ENCODE data around the gene GPR152.

GPR152 gene, protein sequence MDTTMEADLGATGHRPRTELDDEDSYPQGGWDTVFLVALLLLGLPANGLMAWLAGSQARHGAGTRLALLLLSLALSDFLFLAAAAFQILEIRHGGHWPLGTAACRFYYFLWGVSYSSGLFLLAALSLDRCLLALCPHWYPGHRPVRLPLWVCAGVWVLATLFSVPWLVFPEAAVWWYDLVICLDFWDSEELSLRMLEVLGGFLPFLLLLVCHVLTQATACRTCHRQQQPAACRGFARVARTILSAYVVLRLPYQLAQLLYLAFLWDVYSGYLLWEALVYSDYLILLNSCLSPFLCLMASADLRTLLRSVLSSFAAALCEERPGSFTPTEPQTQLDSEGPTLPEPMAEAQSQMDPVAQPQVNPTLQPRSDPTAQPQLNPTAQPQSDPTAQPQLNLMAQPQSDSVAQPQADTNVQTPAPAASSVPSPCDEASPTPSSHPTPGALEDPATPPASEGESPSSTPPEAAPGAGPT

GRCh38 chr11:67452141-67452952, at the start of gene GPR152:
TSS of gene GPR152 (minus strand) at chr11:67452729. CDS start at chr11:67452724, 5 bp downstream.
- DNase-seq (ENCODE audit: low read depth in 1 of 2, low spot score in 1 of 2) = no peak

- DNase-seq (ENCODE audit: low read depth in 1 of 2, low spot score in 1 of 2) = no peak
Measured at GRCh38 chr11:67501854-67502253, 49.3 kb upstream of the GPR152 start.

DNA sequence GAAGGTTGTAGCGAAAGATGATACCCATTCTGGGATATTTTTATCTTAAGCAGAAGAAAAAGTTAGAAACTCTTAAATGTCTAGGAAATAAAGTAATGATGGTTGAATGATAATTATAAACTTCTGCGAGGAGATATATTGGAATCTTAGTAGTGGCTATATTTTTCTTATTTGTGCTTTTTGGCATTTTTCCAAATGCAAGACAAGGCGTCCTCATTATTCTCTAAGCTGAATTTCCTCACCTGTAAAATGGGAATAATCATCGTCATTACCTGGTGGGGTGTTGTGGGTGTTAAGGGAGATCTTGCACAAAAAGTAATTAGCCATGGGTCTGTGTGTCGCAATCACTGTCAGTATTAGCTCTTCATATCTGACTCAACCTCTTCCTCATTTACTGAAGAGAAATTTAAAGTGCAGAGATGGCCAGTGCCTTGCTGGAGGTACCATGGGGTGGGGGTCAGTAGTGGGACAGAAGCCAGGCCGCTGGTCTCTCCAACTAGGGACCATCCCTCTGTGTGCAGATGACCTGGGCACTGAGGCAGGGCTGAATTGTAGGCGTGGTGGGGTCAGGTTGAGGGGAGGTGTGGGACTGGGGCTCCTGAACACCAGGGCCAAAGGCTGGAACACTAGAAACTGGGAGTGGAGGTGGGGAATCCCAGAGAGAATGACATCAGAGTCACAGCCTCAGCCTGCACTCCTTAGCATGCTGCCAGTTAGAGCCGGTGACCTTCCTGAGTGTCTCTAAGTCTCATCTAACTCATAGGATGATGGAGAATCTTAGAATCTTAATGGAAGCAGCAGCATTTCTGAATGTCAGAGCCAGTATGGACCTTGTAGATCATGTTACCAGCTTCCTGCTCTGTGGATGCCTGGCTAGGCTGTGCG, 48.5 kb upstream of the GPR152 start:
- DNase-seq (ENCODE audit: low read depth in 1 of 2, low spot score in 1 of 2) = no peak

DNA sequence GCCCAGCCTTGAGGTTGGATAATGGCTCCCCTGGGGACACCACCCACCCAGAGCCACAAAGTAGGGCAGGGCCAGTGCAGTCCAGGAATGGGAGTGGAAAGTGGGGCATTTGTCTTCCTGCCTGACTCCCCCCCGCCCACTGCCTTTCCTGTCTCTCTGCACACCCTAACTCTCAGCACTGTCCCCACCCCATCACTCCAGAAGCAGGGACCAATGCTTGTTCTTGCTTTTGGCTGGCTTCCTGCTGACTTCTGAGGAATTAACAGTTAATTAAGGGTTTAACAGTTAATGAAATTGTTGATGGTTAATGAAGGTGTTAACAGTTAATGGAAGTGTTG, 47.9 kb upstream of the GPR152 start:
- no peak for DNase-seq (ENCODE audit: low read depth in 1 of 2, low spot score in 1 of 2)

DNA sequence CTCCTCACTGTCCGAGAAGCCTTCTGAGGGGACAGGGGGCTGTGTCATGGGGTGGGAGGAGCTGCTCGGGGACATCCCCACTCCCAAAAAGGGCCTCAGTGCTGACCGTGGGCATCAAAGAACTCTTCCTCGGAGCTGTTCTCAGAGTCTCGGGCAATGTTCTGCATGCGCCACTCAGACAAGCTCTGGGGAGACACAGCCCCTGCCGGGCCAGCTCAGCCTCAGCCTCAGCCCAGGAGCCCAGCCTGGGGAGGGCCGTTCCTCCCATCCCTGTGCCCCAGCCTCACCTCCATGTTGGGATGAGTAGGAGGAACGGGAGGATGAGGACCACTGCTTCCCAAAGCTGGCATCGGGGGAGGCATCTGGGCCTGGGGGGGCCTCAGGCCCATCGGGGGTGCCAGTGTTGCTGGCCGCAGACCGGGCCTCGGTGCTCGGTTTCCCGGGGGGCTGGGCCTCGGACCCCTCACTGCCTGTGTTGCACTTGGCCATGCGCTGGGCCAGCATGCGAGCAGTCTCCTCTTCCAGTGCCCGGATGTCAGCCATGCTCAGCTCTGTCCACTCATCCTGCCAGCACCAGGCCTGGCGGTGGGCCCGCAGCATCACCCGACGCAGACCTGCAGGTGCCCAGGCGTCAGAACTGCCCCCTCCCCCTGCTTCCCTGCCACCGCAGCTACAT, 47.4 kb upstream of the GPR152 start:
- no peak for DNase-seq (ENCODE audit: low read depth in 1 of 2, low spot score in 1 of 2)

DNA sequence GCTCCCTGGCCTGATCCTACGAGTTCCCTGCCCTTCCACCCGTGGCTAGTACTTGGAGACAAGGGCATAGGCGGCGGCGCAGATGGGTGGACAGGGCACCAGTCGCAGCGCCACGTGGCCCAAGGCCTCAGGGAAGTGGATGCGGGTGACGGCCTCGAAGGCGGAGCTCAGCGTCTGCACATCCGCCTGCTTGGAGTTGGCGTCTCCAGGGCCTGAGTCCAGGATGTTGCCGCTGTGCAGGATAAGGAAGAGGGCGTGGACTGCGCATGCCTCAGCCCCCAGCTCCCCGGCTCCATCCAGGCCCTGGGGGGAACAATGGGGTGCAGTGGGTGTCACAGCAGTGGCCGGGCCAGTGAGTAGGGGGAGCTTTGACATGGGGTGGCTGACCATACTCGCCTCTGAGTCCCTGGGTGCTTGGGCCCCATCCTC, 46.0 kb upstream of the GPR152 start:
- no peak for DNase-seq (ENCODE audit: low read depth in 1 of 2, low spot score in 1 of 2)

- DNase-seq (ENCODE audit: low read depth in 1 of 2, low spot score in 1 of 2) = no peak
Measured at GRCh38 chr11:67497656-67498291, 45.2 kb upstream of the GPR152 start.

- DNase-seq (ENCODE audit: low read depth in 1 of 2, low spot score in 1 of 2) = no peak
Measured at GRCh38 chr11:67496113-67496512, 43.6 kb upstream of the GPR152 start.

DNA sequence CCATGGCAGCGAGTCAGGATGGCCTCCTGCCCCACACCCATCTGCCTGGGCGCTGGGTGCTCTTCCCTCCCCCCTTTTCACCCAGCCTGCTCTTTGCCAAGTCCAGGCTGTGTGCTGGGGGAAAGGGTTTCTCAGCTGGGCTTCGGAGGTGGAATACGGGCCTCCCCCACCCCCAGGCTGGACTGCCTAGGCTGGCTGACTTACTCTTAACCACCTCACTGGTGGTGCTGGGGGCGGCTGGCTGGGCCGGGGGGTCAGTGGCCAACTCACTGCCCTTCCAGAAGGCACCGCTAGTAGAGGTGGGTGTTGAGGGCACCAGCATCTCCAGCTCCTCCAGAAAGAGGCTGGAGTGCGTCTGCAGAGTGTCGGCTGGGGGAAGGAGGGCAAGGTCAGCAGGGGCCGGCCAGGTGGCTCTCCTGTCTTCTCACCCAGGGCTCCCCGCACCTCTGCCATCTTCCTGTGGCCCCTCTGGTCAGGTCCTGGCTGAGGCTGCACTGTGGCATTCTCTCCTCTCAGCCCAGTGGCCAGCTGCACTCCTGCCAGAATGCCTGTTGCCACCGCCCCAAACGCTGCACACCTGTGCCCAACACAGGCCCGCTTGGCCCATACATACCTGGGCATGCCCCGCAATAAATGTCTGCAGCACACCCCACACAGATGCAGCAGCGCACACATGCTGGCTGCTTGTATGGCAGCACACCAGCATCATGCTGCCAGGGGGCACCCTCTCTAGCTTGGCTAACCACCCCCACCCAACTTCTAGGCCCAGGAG, 42.9 kb upstream of the GPR152 start:
- no peak for DNase-seq (ENCODE audit: low read depth in 1 of 2, low spot score in 1 of 2)

- no peak for DNase-seq (ENCODE audit: low read depth in 1 of 2, low spot score in 1 of 2)
Measured at GRCh38 chr11:67494371-67495233, 42.1 kb upstream of the GPR152 start.

- no peak for DNase-seq (ENCODE audit: low read depth in 1 of 2, low spot score in 1 of 2)
Measured at GRCh38 chr11:67493548-67494370, 41.2 kb upstream of the GPR152 start.

DNA sequence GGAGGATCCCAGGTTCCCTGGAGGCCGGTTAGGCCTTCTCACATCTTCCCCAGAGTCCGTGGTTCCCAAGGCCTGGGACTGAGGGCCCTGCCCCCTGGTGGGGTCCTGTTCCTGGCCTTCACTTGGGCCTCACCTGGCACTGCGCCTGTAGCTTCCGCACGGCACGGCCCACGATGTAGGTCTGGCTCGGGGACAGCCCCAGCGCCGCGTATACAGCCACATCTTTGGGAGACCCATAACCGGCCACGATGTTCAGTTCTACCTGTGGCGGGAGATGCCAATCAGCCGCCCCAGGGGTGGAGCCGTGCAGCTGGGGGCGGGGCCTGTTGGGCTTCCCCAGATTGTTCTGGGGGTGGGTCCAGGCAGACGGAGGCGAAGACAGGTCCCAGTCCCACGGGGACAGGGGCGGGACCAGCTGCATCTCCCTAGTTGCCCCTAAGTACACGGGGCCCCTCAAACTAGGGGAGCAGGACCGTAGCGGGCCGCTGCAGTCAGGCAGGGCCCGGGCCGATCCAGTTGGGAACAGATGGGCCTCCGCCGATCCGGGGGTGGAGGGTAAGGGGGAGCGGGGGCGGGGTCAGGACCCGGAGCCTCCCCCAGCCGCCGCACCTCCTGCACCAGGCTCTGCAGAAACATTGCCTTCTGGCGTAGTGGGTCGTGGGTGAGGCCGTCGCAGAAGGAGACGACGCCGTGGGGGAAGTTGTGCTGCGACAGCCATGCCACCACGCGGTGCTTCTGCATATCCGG, 40.4 kb upstream of the GPR152 start:
- no peak for DNase-seq (ENCODE audit: low read depth in 1 of 2, low spot score in 1 of 2)

DNA sequence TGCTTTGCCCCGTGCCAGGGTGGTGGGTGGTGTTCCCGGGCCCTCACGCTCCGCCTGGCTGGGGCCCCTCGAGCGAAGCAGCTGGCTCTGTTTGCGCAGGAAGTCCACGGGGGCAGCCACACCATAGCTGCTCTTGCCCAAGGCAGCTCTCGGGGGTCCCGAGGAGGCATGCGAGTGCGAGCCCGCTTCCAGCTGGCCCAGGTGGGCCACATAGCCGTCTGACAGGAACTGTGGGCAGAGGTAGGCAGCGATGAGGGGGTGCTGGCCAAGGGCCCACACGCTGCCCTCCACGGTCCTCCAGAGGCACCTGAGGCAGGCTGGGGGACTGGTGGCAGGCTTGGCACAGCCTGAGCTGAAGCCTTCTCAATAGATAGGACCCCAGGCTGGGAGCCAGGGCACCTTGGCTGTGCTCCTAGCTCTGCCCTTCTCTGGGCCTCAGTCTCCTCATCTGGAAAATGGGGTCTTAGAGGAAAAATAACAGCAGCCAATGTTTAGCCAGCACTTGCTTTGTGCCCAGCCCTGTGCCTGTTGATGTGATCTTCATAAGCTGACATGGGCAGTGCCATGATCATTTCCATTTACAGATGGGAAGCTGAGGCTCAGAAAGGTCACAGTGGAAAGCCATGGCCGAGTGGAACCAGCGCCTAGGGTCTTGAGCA, 39.7 kb upstream of the GPR152 start:
- no peak for DNase-seq (ENCODE audit: low read depth in 1 of 2, low spot score in 1 of 2)

DNA sequence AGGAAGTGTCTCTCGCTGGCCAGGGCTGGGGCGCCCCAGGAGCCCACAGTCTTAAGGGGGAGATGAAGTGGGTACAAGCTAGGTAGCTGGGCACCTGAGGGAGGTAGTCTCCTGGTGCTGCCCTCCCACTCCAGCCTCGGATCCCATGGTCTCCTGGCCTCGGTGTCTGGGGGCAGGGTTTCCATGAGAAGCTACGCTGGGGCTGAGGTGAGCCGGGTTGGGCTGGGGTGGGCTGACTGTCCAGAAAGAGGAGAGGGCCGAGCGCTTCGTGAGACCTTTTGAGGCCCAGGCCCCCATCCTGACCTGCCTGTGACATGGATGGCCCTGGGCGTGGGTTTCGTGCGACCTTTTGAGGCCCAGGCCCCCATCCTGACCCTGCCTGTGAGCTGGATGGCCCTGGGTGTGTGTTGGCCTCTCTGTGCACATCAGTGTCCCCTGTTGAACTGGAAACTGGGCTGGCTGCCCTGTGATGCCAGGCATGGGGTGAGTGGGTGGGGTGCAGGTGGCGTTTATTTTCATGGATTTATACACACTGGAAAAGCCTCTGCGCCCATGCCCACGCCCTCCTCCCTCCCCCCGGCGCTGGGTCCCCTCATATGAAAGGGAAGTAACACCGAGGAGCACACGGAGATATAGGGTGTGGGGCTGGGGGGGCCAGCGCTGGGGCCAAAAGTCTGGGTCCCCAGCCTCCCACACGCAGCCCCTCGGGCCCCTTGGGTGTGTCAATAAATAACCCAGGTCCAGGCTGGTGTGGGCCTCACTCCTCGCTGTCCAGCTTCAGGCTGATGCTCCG, 38.9 kb upstream of the GPR152 start:
- no peak for DNase-seq (ENCODE audit: low read depth in 1 of 2, low spot score in 1 of 2)

GRCh38 chr11:67490727-67491065, 38.2 kb upstream of the GPR152 start:
- no peak for DNase-seq (ENCODE audit: low read depth in 1 of 2, low spot score in 1 of 2)
